NB4 (cell line): ENCODE results near the gene MANF.

Experiments
- CTCF ChIP-seq: IDR thresholded peaks from one replicate; pipeline ENCODE4 v1.5.1; 2012; ENCODE audit warnings: low read depth, low read length
- POLR2A ChIP-seq: IDR thresholded peaks from 2 replicates; pipeline ENCODE4 v1.6.1; 2011; ENCODE audit warnings: mild to moderate bottlenecking; ENCODE audit not compliant: insufficient read length; ENCODE audit errors: extremely low read depth

DNA sequence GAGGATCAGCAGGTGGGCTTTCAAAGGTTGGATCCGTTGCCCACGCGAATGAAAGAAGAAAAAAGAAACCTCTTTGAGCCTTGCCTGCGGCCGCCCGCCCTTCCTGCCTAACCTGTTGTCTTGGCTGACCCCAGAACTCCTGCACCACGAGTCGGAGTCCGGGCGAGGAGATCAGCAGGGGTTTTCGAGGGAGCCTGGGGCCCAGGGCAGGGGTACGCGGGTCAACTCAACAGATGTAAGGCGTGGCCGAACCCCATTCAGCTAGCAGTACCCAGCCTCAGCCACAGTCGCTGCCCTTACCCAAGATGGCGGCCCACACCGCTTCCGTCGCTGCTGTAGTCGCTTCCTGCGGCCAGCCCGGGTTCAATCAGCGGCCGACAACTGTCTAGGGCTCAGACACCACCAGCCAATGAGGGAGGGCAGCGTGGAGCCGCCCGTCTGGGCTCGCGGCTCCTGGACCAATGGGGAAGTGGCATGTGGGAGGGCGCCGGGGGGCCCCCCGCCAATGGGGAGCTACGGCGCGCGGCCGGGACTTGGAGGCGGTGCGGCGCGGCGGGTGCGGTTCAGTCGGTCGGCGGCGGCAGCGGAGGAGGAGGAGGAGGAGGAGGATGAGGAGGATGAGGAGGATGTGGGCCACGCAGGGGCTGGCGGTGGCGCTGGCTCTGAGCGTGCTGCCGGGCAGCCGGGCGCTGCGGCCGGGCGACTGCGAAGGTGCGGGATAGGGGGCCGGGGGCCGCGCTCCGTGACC lies at the start of gene MANF:
- TF ChIP-seq CTCF (no peak), POLR2A (peak; percentile 69)
